Measurements from ENCODE around the gene HPSE2.

DNA sequence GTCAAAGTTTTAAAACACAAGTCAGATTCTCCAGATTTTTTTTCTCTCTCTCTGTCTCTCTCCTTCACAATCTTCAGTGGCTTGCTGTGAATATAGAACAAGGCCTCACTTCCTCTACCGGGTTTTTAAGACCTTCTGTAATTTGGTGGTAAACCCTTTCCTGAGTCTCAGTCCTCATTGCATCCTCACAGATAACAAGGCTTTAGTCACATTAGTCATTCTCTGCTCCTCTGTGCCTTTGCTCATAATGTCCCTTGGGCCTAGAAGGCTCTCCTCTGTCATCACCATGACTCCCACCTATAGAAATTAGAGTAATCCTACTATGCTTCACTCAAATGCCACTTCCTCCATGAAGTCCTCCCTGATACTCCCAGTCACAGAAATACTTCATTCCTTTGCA, 616.2 kb downstream of the HPSE2 start:
- TF ChIP-seq CBX2 (IDR thresholded peaks at IDR 0.05; ENCODE audit: borderline replicate concordance, low read depth) (no peak), FOSL2 (IDR thresholded peaks at IDR 0.05) (no peak), FOSL2 (CRISPR knock-in tag; IDR thresholded peaks at IDR 0.05) (no peak), MAFK (IDR thresholded peaks at IDR 0.05; ENCODE audit: partially characterized antibody) (no peak), CEBPB (IDR thresholded peaks at IDR 0.05) (no peak), BHLHE40 (IDR thresholded peaks at IDR 0.05; ENCODE audit: low read depth, low read length) (no peak), SREBF2 (IDR thresholded peaks at IDR 0.05) (no peak), HOXA7 (CRISPR knock-in tag; IDR thresholded peaks at IDR 0.05) (no peak)
- TF ChIP-seq, protein P1, sequence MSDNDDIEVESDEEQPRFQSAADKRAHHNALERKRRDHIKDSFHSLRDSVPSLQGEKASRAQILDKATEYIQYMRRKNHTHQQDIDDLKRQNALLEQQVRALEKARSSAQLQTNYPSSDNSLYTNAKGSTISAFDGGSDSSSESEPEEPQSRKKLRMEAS (IDR thresholded peaks at IDR 0.05): no peak
- TF ChIP-seq, protein P2, sequence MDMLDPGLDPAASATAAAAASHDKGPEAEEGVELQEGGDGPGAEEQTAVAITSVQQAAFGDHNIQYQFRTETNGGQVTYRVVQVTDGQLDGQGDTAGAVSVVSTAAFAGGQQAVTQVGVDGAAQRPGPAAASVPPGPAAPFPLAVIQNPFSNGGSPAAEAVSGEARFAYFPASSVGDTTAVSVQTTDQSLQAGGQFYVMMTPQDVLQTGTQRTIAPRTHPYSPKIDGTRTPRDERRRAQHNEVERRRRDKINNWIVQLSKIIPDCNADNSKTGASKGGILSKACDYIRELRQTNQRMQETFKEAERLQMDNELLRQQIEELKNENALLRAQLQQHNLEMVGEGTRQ (IDR thresholded peaks at IDR 0.05): no peak
- TF ChIP-seq, protein P3, sequence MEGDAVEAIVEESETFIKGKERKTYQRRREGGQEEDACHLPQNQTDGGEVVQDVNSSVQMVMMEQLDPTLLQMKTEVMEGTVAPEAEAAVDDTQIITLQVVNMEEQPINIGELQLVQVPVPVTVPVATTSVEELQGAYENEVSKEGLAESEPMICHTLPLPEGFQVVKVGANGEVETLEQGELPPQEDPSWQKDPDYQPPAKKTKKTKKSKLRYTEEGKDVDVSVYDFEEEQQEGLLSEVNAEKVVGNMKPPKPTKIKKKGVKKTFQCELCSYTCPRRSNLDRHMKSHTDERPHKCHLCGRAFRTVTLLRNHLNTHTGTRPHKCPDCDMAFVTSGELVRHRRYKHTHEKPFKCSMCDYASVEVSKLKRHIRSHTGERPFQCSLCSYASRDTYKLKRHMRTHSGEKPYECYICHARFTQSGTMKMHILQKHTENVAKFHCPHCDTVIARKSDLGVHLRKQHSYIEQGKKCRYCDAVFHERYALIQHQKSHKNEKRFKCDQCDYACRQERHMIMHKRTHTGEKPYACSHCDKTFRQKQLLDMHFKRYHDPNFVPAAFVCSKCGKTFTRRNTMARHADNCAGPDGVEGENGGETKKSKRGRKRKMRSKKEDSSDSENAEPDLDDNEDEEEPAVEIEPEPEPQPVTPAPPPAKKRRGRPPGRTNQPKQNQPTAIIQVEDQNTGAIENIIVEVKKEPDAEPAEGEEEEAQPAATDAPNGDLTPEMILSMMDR (IDR thresholded peaks at IDR 0.05): no peak

Measured in A549 (cell line).